Body of pancreas (tissue), 4 donors: ENCODE results near the gene UBE4A. TPM values are rescaled to one million over a fixed set of nuclear protein-coding genes. Genes with fewer than 3 reads are reported as not detected.

ENCODE experiments used
- ATAC-seq: fragments of 150-250 bp; one replicate; pipeline ENCODE4 v1.9.1; 2016
- DNase-seq, 4 donors: peaks; one replicate each; pipeline ENCODE4 v3.0.0-alpha.2; 2019
- H3K27ac ChIP-seq, 4 donors: fragments of 200-600 bp; sonication (generic); 1 replicate in 3 of 4; 2 replicates in 1 of 4; pipeline versions ENCODE4 v1.5.1 to v1.6.1; 2016 to 2019; ENCODE audit warnings: mild to moderate bottlenecking in 1 of 4, mixed read lengths in 1 of 4, moderate library complexity in 1 of 4
- H3K27me3 ChIP-seq, 2 donors: fragments of 200-600 bp; sonication (generic); one replicate each; pipeline ENCODE4 v1.6.0; 2016; ENCODE audit warnings: mild to moderate bottlenecking in 1 of 2
- H3K36me3 ChIP-seq, 2 donors: fragments of 200-600 bp; sonication (generic); replicated peaks in 1 of 2; 2 replicates each; pipeline ENCODE4 v1.5.1; 2016; ENCODE audit warnings: low read depth in 2 of 2; ENCODE audit not compliant: insufficient read depth in 1 of 2
- H3K4me1 ChIP-seq: fragments of 200-600 bp; sonication (generic); one replicate; pipeline ENCODE4 v1.6.0; 2016
- H3K4me3 ChIP-seq, 2 donors: fragments of 200-600 bp; sonication (generic); 1 replicate in 1 of 2; 2 replicates in 1 of 2; pipeline ENCODE4 v1.5.1; 2016 to 2019
- H3K9me3 ChIP-seq, 3 donors: fragments of 200-600 bp; sonication (generic); 1 replicate in 2 of 3; 2 replicates in 1 of 3; pipeline ENCODE4 v1.5.1; 2016
- POLR2A ChIP-seq, 3 donors: fragments of 450-650 bp; IDR thresholded peaks; one replicate each; pipeline ENCODE4 v1.6.1; 2016; ENCODE audit warnings: antibody characterized with exemption in 3 of 3, mild to moderate bottlenecking in 2 of 3
- WGBS, 2 donors: methylation state at CpG; one replicate each; pipeline ENCODE4 v1.1.5; 2017; 5-methylcytosine and 5-hydroxymethylcytosine counted together
- intact Hi-C: fragments of 100-400 bp; cut with DNase I; formaldehyde crosslinking; loops from one replicate; pipeline ENCODE4 v1.15.1; 2023
- small RNA-seq: library from RNA; depleted of rRNA; stranded (forward); fragments of <200 nt; gene quantifications from one replicate; pipeline ENCODE3, GENCODE V24; 2016
- total RNA-seq, 2 donors: library from RNA; depleted of rRNA; stranded (reverse); fragments of >200 nt; gene quantifications; one replicate each; pipeline ENCODE4 v1.1.0, GENCODE V29; 2016
- TF ChIP-seq, protein P1 (sequence below), 7 experiments: fragments of 450-650 bp in 4 of 7; fragments of 200-600 bp in 3 of 7; sonication (generic) in 3 of 7; IDR thresholded peaks; one replicate each; pipeline ENCODE4 v1.5.1; 2016 to 2019; ENCODE audit warnings: antibody characterized with exemption in 7 of 7

Gene UBE4A
- total RNA-seq, 2 donors from 2014 or later: 29.6 to 31.3 TPM

DNA sequence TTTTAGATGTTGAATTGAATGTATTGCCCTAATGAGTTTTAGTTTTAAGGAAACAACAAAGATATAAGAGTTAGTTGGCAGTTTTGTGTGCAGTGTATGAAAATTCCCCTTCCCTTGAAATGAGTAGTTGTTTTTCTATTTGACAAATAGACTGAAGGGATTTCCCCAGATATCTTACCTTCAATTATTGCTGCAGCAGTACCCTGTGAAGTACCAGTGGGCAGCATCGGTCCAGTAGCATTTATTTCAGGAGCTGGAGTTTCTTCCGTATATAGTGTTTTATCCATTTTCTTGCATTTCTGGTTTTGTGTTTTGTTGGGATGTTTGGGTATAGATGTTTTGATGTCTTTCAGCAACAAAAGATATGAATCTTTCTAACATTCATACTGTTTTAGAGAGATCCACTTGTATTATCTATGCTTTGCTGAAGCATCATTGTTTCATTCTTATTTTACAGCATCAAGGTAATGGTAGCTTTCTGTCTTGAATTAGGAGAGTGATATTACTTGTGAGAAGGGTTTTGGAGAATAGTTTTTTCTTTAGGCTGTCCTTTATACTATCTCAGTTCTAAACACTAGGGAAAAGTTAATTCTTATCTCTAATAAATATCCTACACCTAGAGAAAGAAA is 84.3 kb downstream of the UBE4A start:
- intact Hi-C loops: no loop called here
- no peaks in the 10 kb centered on the region for H3K27me3 ChIP-seq
- no peak overlapping the region for H3K4me3 ChIP-seq
- DNase-seq (no peak), ATAC-seq (no peak)
- no peak for TF ChIP-seq POLR2A (IDR thresholded peaks at IDR 0.05)
- TF ChIP-seq, protein P1, sequence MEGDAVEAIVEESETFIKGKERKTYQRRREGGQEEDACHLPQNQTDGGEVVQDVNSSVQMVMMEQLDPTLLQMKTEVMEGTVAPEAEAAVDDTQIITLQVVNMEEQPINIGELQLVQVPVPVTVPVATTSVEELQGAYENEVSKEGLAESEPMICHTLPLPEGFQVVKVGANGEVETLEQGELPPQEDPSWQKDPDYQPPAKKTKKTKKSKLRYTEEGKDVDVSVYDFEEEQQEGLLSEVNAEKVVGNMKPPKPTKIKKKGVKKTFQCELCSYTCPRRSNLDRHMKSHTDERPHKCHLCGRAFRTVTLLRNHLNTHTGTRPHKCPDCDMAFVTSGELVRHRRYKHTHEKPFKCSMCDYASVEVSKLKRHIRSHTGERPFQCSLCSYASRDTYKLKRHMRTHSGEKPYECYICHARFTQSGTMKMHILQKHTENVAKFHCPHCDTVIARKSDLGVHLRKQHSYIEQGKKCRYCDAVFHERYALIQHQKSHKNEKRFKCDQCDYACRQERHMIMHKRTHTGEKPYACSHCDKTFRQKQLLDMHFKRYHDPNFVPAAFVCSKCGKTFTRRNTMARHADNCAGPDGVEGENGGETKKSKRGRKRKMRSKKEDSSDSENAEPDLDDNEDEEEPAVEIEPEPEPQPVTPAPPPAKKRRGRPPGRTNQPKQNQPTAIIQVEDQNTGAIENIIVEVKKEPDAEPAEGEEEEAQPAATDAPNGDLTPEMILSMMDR (IDR thresholded peaks at IDR 0.05): no peak
- H3K4me1 ChIP-seq: peaks cover 56% of the 10 kb centered on the region
- WGBS, 2 donors: 65 to 76% methylated on average over 2 of the region's 2 CpGs
- H3K9me3 ChIP-seq: no peaks in the 10 kb centered on the region
- H3K27ac ChIP-seq: no peak overlapping the region
- H3K36me3 ChIP-seq: no peaks in the 10 kb centered on the region

DNA sequence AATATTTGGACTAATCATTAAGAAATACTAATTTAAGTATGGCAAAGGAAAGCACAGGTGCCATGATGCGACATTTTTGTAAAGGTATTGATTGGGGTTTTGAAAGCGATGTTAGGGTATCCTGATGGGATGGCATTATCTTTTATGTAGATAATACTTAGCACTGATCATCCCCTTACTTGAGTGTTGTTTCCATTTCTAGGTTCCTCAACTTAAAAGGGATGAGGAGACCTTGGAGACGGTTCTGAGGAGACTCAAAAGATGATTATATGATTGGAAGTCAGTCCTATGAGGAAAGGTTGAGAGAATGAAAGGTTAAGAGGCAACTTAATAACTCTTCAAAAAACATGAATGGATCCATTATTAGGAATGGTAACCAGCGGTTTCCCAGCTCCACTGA is 88.0 kb downstream of the UBE4A start:
- intact Hi-C loops: no loop called here
- WGBS, 2 donors: 89 to 95% methylated on average over 4 of the region's 4 CpGs
- Histone ChIP-seq H3K9me3 (no peaks in the 10 kb centered on the region), H3K4me3 (no peak overlapping the region), H3K4me1 (peaks cover 31% of the 10 kb centered on the region), H3K36me3 (no peaks in the 10 kb centered on the region), H3K27me3 (no peaks in the 10 kb centered on the region), H3K27ac (no peak overlapping the region)
- DNase-seq: no peak
- ATAC-seq: no peak
- no peak for TF ChIP-seq POLR2A (IDR thresholded peaks at IDR 0.05)
- TF ChIP-seq, protein P1 (IDR thresholded peaks at IDR 0.05): no peak

DNA sequence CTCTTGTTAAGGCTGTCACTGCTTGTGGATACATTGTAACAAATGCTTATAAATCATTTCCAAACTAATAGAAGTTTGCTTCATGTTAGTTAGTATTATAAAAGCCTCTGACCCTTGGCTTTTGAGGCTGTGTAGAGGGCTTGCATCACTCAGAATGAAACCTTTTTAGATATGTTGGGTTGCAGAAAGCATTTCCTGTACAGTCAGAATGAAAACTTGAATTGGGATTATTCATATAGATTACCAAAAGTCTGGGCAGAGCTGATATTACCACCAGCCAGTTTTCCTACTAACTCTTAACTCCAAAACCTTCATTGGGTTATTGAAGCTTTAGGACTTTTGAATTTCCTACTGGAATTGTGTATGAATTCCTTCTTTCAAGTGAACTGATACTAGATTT is 88.9 kb downstream of the UBE4A start:
- intact Hi-C loops: no loop called here
- Histone ChIP-seq H3K27me3 (no peaks in the 10 kb centered on the region), H3K4me1 (peaks cover 23% of the 10 kb centered on the region), H3K36me3 (no peaks in the 10 kb centered on the region), H3K9me3 (no peaks in the 10 kb centered on the region), H3K4me3 (no peak overlapping the region), H3K27ac (no peak overlapping the region)
- DNase-seq: no peak
- TF ChIP-seq, protein P1 (IDR thresholded peaks at IDR 0.05): no peak
- no peak for TF ChIP-seq POLR2A (IDR thresholded peaks at IDR 0.05)
- ATAC-seq: no peak

Small RNA genes lying within 50 kb of the gene (small RNA-seq; reads per million reads assigned to genes)
- gene AP001582.1: not detected

Other genes with a start within 250 kb of the UBE4A start
- gene SCN4B, start 206.8 kb upstream of the UBE4A start, total RNA-seq: 1 to 10 TPM in 1 of 2 donors, under 1 TPM in 1; 0.33 to 1.6 TPM
- gene SCN2B, start 183.0 kb upstream of the UBE4A start, total RNA-seq: under 1 TPM in 1 of 2 donors, not detected in 1; under 0.01 TPM
- gene JAML, start 134.6 kb upstream of the UBE4A start, total RNA-seq: 1 to 10 TPM in 1 of 2 donors, under 1 TPM in 1; 0.99 to 4.9 TPM
- 1 to 10 TPM; 4.0 to 8.0 TPM for gene MPZL3, start 107.2 kb upstream of the UBE4A start, total RNA-seq
- gene MPZL2, start 95.3 kb upstream of the UBE4A start, total RNA-seq: 10 to 100 TPM; 19.7 to 48.5 TPM
- 1 to 10 TPM in 1 of 2 donors, under 1 TPM in 1; 0.99 to 3.1 TPM for gene CD3E, start 54.9 kb upstream of the UBE4A start, total RNA-seq
- 1 to 10 TPM in 1 of 2 donors, not detected in 1; 1.6 TPM for gene CD3D, start 16.9 kb upstream of the UBE4A start, total RNA-seq
- gene CD3G, start 15.3 kb upstream of the UBE4A start, total RNA-seq: not detected
- 10 to 100 TPM; 45.2 to 91.3 TPM for gene ATP5MG, start 42.0 kb downstream of the UBE4A start, total RNA-seq
- gene KMT2A, start 76.9 kb downstream of the UBE4A start, total RNA-seq: 100 to 1,000 TPM in 1 of 2 donors, 10 to 100 TPM in 1; 62.6 to 209 TPM
- gene TTC36, start 167.9 kb downstream of the UBE4A start, total RNA-seq: not detected
- 10 to 100 TPM; 35.5 to 39.6 TPM for gene TMEM25, start 171.6 kb downstream of the UBE4A start, total RNA-seq
- gene IFT46, start 206.3 kb downstream of the UBE4A start, total RNA-seq: 10 to 100 TPM; 17.1 to 24.6 TPM
- gene ARCN1, start 212.8 kb downstream of the UBE4A start, total RNA-seq: 10 to 100 TPM; 49.8 to 64.3 TPM
- 100 to 1,000 TPM in 1 of 2 donors, 10 to 100 TPM in 1; 71.9 to 166 TPM for gene PHLDB1, start 248.0 kb downstream of the UBE4A start, total RNA-seq